ENCODE results near the gene FOXQ1. TPM values are rescaled to one million over a fixed set of nuclear protein-coding genes. Genes with fewer than 3 reads are reported as not detected.
A peak's percentile ranks its signal among the peaks of the same experiment; 100 is the strongest.

FOXQ1 gene, protein sequence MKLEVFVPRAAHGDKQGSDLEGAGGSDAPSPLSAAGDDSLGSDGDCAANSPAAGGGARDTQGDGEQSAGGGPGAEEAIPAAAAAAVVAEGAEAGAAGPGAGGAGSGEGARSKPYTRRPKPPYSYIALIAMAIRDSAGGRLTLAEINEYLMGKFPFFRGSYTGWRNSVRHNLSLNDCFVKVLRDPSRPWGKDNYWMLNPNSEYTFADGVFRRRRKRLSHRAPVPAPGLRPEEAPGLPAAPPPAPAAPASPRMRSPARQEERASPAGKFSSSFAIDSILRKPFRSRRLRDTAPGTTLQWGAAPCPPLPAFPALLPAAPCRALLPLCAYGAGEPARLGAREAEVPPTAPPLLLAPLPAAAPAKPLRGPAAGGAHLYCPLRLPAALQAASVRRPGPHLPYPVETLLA
- total RNA-seq (ENCODE audit: low replicate concordance) = 1.3 TPM in 1 of 2 replicates, not detected in the other

DNA sequence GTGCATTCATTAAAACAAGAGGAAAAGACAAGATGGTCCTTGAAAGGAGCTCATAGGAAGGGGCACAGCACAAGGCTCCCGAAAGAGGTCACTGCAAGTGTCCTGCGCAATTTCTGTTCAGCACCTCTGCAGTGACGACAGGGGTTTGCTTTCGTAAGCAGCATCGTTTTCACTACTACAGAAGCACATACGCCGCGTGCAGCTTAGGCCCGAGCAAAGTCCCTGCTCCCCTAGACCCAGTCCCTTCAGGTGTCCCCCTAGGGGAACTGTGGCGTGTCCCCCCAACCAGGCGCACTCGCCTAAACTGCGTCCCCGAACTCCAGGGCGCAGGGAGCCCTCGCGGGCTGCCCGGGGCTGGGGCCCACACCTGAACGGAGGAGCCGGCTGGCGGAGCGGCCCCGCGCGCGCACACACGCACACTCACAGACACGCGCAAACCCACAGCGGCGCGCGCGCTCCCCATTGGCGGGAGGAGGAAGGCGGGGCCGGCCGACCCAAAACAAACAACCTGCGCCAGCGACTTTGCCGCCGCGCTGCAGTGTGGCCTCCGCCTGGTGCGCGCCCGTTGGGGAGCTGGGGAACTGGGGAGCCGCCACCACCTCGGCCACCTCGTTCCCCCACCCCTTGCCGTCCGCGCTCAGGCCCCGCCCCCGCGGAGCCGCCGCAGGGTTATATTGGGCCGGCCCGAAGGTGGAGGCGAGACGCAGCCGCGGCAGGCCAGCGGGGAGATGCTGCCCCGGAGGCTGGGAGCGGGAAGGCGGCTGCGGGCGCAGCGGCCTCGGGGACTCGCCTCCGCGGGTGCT, at the start of gene FOXQ1:
FOXQ1 (plus strand) TSS at position 699 of the 803 bp plus-strand sequence. CDS start 607 bp downstream, outside the sequence.
- DNase-seq (ENCODE audit: low read depth) = peak; percentile 43
- TF ChIP-seq, protein P1, sequence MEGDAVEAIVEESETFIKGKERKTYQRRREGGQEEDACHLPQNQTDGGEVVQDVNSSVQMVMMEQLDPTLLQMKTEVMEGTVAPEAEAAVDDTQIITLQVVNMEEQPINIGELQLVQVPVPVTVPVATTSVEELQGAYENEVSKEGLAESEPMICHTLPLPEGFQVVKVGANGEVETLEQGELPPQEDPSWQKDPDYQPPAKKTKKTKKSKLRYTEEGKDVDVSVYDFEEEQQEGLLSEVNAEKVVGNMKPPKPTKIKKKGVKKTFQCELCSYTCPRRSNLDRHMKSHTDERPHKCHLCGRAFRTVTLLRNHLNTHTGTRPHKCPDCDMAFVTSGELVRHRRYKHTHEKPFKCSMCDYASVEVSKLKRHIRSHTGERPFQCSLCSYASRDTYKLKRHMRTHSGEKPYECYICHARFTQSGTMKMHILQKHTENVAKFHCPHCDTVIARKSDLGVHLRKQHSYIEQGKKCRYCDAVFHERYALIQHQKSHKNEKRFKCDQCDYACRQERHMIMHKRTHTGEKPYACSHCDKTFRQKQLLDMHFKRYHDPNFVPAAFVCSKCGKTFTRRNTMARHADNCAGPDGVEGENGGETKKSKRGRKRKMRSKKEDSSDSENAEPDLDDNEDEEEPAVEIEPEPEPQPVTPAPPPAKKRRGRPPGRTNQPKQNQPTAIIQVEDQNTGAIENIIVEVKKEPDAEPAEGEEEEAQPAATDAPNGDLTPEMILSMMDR (IDR thresholded peaks at IDR 0.05; ENCODE audit: insufficient read depth, low read length) = no peak
- H3K4me3 ChIP-seq (ENCODE audit: low read depth, low read length) = peak within 1 kb of the TSS; percentile 53

DNA sequence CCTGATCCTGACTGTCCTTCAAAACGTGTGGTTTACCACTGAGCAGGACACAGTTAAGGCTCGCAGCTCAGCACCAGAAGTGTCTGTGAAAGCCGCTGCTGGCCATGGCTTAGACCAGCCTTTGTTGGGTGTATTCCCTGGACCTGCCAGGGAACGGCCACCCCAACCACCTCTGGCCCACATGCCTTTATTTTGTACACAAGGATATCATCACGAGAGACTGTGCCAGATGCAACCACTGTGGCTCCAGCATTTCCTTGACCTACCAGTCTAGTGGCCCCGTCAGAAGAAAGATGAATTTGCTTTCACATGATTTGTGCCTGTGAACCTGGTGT, 49.2 kb upstream of the FOXQ1 start:
- no peak overlapping the region for H3K4me3 ChIP-seq (ENCODE audit: low read depth, low read length)
- TF ChIP-seq, protein P1 (IDR thresholded peaks at IDR 0.05; ENCODE audit: insufficient read depth, low read length) = no peak
- DNase-seq (ENCODE audit: low read depth) = no peak

DNA sequence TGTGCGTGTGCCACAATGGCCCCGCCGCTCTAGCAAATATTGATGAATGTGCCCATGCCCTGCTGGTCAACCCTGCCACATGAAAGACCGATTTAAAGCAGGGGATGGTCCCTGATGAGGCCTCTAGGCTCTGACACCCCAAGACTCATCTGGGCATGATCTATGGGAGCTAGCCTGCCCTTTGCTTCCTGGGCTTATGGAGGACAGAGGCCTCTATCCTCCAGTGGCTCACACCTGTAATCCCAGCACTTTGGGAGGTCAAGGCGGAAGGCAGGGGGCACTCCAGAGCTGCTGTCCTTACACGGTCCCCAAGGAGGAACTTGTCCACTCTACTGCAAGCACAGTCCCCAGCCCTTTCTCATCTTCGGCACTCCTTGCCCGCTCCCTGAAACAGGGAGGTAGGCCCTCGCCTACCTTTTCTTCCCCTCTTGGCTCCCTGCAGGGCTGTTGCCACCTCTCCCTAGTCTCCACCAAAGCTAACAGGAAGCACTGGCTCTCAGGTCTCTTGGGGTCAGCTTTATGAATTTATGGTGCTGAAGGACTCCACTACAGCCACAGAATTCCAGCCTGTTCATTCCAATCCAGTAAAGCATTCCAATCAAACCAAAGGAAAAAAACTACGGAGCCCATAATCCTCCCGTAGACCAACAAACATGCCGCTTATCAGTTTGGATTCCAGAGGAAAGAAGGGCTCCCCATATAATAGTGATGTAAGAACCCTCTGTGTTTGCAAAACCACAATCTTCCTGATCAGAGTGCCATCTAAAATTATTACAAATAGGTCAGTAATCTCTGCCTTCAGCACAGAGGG, 48.7 kb upstream of the FOXQ1 start:
- H3K4me3 ChIP-seq (ENCODE audit: low read depth, low read length) = no peak overlapping the region
- peak; percentile 42 for DNase-seq (ENCODE audit: low read depth)
- TF ChIP-seq, protein P1 (IDR thresholded peaks at IDR 0.05; ENCODE audit: insufficient read depth, low read length) = peak; percentile 14

DNA sequence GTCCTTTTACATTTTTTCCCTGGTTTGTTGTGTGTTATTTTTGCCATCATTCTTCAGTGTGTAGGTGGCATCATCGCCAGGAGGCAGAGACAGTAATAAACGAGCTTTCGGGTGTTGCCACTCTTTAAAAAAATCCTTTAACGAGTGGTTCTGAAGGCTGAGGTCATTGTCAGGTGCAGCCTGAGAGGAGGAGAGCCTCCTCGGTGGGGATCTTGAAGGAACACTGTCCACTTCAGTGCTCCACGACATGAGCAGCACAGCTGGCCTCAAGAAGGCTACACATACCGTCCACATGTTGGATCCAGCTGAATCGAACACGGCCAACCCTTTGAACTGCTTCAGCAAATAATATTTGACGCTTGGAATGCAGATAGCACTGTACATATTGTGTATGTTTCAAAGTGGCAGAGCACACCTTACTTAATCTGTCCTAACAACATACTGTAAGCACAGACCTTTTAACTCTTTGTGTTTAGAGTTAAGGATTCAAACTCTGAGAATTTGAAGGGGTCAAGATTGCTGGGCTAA, 48.0 kb upstream of the FOXQ1 start:
- TF ChIP-seq, protein P1 (IDR thresholded peaks at IDR 0.05; ENCODE audit: insufficient read depth, low read length) = no peak
- no peak overlapping the region for H3K4me3 ChIP-seq (ENCODE audit: low read depth, low read length)
- DNase-seq (ENCODE audit: low read depth) = no peak

DNA sequence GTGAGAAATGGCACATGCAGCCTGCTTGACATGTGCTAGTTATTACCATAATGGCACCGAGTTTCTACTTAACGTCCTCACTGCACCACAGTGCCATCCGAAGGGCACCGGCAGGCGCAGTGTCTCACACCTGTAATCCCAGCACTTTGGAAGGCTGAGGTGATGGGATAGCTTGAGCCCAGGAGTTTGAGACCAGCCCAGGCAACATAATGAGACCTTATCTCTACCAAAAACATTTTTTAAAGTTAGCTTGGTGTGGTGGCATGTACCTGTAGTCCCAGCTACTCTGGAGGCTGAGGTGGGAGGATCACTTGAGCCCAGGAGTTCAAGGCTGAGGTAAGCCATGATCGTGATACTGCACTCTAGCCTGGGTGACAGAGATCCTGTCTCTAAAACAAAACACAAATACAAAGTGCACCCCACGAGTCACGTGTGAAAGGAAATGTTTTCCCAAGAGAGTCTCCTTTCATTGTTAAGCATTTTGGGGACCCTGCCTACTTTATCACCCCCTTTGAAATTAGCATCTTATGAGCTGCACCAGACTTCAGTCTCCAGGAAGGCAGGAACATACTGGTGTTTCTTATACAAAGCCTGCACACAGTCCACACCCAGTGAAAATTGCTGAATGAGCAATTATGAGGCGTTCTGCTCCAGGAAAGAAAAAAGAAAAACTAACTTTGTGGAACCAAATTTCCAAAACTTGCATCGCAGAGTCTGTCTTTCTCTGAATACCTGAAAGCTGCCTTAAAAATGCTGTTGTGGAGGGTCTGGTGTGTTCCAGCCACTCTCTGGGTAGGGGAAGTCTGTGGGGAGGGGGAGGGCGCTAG, 47.1 kb upstream of the FOXQ1 start:
- TF ChIP-seq, protein P1 (IDR thresholded peaks at IDR 0.05; ENCODE audit: insufficient read depth, low read length) = no peak
- no peak overlapping the region for H3K4me3 ChIP-seq (ENCODE audit: low read depth, low read length)
- no peak for DNase-seq (ENCODE audit: low read depth)

All from fibroblast of the aortic adventitia (primary cell).